Upper lobe of left lung (tissue), 4 donors: ENCODE data around the gene DERA.

Source experiments
- CTCF ChIP-seq, 6 experiments: fragments of 450-650 bp in 4 of 6; fragments of 200-600 bp in 2 of 6; sonication (generic) in 2 of 6; IDR thresholded peaks; one replicate each; pipeline ENCODE4 v1.5.1; 2016 to 2019; ENCODE audit warnings: antibody characterized with exemption in 6 of 6
- EP300 ChIP-seq, 4 donors: sonication (generic); formaldehyde crosslinking; IDR thresholded peaks; one replicate each; pipeline ENCODE4 v1.5.1; 2017; ENCODE audit warnings: antibody characterized with exemption in 4 of 4, control low read depth in 2 of 4
- POLR2A ChIP-seq, 4 donors: fragments of 450-650 bp; IDR thresholded peaks; one replicate each; pipeline ENCODE4 v1.5.1; 2016 to 2017; ENCODE audit warnings: antibody characterized with exemption in 4 of 4, mild to moderate bottlenecking in 2 of 4
- POLR2AphosphoS5 ChIP-seq, 2 donors: sonication (generic); formaldehyde crosslinking; IDR thresholded peaks; one replicate each; pipeline ENCODE4 v1.5.1; 2017; ENCODE audit warnings: antibody characterized with exemption in 2 of 2

- TF ChIP-seq CTCF (IDR thresholded peaks at IDR 0.05): no peak
- no peak for TF ChIP-seq POLR2A (IDR thresholded peaks at IDR 0.05)
- TF ChIP-seq EP300 (IDR thresholded peaks at IDR 0.05): no peak
- TF ChIP-seq POLR2AphosphoS5 (IDR thresholded peaks at IDR 0.05): no peak
Observed at GRCh38 chr12:16048511-16048910, 137.4 kb downstream of the DERA start.
